Stimulated activated CD8-positive, alpha-beta memory T cell treated with anti-CD3 and anti-CD28 coated beads, Interleukin-12 subunit alpha, Interleukin-12 subunit beta, amount 100 ng/mL, for 4 hours (primary cell): Measurements from ENCODE around the gene AKAP10.
"Not testable (repeated sequence)": the region's sequence is repeated elsewhere in the genome, so short reads cannot be mapped to it uniquely, and the experiment has no call there.

Source experiments
- DNase-seq: peaks from one replicate; pipeline ENCODE4 v3.0.0-alpha.2; 2020; ENCODE audit warnings: low read depth

The AKAP10 gene, protein sequence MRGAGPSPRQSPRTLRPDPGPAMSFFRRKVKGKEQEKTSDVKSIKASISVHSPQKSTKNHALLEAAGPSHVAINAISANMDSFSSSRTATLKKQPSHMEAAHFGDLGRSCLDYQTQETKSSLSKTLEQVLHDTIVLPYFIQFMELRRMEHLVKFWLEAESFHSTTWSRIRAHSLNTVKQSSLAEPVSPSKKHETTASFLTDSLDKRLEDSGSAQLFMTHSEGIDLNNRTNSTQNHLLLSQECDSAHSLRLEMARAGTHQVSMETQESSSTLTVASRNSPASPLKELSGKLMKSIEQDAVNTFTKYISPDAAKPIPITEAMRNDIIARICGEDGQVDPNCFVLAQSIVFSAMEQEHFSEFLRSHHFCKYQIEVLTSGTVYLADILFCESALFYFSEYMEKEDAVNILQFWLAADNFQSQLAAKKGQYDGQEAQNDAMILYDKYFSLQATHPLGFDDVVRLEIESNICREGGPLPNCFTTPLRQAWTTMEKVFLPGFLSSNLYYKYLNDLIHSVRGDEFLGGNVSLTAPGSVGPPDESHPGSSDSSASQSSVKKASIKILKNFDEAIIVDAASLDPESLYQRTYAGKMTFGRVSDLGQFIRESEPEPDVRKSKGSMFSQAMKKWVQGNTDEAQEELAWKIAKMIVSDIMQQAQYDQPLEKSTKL

DNA sequence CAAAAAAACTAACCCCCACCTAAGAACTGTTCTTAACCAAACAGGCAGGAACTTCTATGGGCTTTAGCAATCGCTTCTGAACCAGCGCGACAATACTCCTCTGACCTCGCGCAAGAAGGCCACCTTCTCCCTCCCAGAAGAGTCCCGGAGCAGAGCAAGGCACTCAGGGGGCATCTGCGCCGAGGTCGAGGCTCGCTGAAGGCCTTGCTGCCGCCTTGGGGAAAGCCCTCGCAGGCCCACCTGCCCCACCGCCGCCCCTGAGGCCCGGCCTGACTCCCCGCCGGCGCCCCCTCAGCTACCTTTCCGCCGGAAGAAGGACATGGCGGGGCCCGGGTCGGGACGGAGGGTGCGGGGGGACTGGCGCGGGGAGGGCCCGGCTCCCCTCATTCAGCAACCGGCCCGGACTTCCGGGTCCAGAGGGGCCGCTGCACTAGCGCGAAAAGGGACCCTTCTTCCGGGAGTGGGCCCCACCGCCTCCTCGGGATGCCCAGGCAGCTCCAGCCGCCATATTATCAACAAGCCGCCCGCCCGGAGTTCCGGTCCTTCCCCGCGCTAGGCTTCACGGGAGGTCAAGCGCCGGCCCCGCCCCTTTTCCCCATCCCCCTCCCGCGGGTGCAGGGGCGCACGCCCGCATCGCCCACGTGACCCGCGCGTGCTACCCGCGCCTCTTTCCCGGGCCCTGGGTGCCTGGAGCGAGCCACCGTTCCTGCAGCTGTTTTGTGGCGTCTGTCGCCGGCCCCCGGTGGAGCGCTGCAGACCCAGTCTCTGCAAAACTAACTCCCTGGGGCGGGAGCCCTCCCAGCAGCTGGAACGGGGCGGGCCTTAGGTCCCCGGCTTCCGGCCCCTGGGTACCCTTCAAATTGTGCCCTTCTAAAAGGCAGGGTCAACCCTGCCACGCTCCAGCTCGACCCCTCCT, at the start of gene AKAP10:
AKAP10 (minus strand) TSS at position 536 of the 916 bp plus-strand sequence; CDS start at position 387, 149 bp downstream.
- peak; percentile 89 for DNase-seq

DNA sequence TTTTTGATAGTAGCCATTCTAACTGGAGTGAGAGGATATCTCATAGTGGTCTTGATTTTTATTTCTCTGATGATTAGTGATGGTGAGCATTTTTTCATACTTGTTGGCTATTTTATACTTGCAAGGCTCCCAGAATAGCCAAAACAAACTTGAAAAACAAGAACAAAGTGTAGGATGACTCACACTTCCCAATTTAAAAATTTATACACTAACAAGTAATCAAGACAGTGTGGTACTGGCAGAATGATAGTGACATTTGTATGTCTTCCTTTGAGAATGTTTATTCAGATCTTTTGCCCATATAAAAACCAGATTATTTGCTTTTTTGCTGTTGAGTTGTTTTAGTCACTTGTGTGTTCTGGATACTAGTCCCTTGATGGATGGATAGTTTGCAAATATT, 49.3 kb upstream of the AKAP10 start:
- no peak for DNase-seq

DNA sequence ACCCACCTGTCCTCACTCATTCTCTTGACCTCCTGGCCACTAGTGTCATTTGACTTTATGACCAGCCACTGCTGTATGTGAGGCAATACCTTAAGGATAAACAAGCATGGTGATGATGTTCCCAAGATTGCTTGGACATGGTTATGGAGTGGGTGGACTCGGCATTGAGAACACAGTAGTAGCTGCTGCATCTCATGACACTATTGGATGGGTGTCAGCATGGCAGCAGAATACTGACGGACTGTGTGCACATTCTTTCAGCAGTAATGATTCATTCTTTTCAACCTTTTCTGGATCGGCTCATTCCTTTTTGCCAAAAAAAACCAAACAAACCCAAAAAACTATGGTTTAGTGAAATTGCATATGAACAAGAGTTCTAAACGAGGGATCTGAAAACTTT, 45.1 kb upstream of the AKAP10 start:
- DNase-seq = no peak

DNA sequence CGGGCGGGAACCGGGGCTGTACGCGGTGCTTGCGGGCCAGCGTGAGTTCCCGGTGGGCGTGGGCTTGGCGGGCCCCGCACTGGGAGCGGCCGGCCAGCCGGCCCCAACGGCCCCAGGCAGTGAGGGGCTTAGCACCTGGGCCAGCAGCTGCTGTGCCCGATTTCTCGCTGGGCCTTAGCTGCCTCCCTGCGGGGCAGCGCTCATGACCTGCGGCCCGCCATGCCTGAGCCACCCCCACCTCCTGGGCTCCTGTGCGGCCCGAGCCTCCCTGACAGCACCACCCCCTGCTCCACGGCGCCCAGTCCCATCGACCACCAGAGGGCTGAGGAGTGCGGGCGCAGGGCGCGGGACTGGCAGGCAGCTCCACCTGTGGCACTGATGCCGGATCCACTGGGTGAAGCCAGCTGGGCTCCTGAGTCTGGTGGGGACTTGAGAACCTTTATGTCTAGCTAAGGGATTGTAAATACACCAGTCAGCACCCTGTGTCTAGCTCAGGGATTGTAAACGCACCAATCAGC, 38.9 kb upstream of the AKAP10 start:
- DNase-seq = not testable (repeated sequence)

DNA sequence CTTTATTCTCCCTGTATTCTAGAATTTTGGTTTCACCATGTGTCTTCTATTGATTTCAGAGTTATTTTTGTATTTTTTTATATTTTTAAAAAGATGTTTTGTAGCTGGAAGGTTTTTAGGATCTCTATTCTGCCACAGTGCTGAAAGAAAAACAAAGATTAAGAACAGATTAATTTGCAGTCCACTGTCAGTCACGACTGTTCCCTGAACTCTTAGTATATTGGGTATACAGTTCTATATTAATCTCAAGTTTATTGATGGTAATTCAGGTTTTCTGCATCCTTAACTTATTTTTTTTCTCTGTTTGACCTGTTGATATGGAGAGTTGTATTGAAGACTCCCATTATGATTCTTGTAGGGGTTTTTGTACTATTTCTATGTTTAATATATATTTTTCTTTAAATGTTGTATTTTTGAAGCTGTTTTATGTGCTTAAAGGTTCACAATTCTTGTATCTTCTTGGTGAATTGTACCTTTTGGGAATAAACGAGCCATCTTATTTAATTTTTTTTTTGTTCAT, 34.4 kb upstream of the AKAP10 start:
- DNase-seq = no peak

DNA sequence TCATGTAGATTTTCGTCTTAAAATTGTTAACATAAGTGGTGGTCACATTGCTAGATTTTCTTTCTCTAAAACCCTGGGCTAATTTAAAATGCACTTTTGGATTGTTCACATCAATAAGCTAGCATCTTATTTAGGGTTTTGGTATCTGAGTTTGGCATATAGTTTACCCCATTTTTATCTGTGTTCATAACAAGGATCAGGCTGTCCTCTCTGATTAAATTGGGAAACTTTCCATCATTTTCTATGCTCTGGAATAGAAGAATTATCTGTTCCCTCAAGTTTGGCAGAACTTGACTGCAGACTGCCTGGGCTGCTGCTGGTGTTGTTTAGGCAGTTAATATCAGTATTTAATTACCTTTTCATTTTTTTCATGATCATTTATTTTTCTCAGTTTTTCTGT, 33.3 kb upstream of the AKAP10 start:
- no peak for DNase-seq

DNA sequence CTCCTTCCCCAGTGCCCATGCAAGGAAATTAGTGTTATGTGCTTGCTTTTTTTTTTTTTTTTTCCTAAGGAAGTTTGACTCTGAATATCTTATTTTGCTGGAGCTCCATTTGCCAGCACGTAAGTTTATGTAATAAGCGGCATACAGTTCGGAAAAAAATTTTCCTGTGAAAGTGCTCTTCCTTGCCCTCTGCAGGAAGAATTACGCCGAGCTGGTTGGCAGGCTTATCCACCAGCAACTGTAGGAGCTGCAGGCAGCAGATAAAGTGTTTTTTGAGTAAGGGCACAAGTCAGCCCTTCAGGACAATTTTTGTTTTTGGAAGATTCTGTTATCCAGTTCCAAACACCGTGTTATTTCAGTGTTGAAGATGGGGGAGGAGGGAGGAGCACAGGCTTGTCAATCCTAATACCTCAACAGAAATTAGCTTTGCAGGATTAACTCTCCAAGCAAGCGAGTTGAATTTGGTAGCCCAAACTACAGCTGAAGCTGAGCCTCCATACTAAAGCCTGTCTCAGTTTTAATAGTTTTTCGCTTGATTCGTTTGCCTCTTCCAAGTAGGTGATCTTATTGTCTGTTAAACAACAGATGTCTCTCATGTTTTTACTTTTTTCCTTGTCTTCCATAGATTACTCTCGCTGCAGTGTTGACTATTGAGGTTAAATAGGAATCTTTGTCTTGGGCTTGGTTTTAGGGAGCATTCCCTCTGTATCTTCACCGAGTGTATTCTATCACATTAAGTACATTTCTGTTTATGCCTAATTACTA, 32.7 kb upstream of the AKAP10 start:
- no peak for DNase-seq

DNA sequence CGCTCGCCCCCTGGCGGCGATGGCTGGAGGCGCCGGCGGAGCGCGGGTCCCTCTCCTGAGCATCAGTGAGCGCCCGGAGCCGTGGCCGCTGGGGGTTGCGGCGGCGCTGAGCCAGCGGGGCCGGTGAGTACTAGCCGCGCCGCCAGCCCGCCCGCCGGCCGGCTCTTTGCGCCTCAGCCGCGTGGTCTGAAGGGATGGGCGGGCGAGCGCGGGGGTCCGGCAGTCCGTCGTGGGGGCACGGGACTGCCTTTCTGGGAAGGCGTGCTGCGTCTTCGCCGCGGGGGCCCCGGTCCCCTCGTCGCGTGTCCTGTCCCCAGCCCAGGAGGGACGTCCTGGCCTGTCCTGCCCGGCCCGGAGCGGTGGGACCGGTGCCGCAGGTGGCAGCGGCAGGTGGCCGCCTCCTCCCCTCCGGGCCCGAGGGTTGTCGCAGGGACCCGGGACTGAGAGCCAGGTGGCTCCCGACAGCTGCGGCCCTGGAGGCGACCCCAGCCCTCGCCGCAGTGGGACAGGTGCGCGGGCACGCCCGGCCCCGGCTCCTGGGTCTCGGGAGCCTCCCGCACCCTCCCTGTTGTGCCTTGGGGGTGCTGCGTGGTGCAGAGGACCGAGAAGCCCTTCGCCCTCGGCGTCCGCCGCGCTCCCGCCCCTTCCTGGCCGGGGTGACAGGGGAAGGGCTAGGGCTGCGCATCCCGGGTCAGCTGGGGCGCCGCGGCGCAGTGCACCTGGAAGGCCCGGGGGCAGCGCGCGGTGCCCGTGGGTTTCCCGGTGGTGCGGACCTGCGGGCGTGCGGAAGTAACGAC, 31.9 kb upstream of the AKAP10 start, which contains the start of gene SPECC1:
SPECC1 (plus strand) TSS at position 58 of the 797 bp plus-strand sequence. CDS start 87,293 bp downstream, outside the sequence.
- DNase-seq = peak; percentile 79

DNA sequence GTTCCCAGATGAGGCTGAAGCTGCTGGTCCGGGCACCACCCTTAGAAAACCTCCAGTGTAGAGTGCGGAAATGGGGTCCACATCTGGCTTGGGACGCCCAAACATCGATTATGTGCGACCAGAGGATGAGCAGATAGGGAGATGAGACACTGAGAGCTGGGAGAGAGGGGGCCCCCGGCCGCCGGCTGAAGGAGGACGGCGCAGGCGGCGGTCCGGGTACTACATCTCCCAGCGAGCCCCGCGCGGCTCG, 31.3 kb upstream of the AKAP10 start:
- no peak for DNase-seq

DNA sequence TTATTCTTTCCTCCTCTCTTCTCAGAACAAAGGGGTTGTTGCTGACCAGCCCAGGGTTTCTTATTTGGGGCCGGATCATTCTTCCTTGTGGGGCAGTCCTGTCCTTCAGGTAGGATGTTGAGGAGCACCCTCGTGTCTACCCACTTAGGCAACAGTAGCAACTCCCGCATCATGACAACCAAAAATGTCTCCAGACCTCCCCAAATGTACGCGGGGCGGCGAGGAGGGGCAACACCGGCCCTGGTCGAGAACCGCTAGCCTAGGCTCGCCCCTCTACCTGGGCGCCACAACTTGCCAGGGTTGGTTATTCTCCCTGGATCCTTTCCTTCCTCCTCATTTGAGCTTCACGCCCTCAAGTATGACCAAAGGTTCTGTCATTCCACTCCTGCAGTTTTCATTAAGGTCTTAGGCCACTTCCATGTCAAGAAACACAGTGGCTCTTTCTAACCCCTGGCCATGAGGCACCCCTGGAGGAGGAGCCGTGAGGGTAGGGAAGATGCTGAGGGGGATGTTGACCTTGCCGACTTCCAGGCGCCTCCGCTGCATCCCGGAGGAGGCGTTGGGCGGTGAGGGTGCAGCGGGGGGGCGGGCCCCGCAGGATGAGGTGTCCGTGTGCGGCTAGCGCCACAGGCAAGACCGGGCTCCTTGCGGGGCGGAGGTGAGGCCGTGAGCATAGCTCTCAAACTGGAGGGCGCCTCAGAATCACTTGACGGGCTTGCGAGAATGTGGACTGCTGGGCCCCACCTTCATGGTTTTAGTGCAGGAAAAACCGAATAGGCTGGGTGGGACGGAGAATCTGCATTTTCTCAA, 30.8 kb upstream of the AKAP10 start:
- no peak for DNase-seq

DNA sequence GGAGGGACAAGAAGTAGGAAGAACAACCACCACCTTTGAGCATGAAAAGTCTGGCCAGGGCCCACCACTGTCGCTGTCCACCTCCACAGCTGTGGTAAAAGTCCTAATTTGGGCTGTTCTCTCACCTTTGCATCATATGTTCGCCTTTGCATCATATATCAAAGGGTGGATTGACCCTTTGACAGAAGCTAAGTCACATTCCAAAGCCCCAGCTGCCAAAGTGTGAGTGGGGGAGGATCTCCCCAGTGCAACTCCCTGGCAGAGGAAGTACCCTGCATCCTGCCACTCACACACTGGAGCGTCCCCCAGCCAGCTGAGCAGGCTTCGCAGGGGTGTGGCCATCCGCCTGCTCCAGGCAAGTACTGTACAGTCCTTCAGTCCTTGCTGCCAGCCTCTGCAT, 18.9 kb upstream of the AKAP10 start:
- no peak for DNase-seq

DNA sequence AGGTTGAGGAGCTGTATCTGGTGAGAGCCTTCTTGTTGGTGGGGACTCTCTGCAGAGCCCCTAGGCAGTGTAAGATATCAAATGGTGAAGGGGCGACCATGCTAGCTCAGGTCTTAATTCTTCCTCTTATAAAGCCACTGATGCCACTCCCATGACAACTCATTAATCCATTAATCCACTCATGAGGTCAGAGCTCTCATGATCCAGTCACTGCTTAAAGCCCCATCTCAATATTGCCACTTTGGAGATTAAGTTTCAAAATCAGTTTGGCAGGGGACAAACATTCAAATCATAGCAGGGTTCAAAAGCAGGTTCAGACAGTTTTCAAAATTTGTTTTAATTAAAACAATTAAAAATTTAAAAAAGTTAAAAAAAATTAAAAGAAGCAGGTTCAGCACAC, 18.5 kb upstream of the AKAP10 start:
- no peak for DNase-seq

DNA sequence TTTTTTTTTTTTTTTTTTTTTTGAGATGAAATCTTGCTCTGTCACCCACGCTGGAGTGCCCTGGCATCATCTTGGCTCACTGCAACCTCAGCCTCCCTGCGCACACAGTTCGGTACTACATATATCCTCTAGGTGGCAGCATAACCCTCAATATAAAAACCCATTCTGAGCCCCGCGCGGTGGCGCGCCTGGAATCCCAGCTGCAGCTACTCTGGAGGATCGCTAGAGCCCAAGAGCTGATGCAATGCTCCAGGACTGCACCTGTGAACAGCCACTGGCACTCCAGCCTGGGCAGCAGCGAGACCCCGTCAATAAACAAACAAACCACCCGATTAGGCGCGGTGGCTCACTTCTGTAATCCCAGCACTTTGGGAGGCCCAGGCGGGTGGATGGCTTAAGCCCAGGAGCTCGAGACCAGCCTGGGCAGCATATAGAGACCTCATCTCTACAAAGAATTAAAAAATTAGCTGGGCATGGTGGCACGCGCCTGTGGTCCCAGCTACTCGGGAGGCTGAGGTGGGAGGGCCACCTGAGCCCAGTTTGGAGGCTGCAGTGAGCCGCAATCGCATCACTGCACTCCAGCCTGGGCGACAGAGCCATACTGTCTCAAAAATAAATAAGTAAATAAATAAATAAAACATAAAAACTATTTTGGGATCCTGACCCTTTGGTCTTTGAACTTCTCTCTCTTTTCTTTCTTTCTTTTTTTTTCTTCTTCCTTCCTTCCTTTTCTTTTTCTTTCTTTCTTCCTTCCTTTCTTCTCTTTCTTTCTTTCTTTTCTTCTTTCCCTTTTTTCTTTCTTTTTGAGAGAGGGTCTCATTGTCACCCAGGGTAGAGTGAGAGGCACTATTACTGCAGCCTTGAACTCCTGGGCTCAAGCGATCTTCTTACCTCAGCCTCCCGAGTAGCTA, 15.4 kb upstream of the AKAP10 start:
- DNase-seq = peak; percentile 49

DNA sequence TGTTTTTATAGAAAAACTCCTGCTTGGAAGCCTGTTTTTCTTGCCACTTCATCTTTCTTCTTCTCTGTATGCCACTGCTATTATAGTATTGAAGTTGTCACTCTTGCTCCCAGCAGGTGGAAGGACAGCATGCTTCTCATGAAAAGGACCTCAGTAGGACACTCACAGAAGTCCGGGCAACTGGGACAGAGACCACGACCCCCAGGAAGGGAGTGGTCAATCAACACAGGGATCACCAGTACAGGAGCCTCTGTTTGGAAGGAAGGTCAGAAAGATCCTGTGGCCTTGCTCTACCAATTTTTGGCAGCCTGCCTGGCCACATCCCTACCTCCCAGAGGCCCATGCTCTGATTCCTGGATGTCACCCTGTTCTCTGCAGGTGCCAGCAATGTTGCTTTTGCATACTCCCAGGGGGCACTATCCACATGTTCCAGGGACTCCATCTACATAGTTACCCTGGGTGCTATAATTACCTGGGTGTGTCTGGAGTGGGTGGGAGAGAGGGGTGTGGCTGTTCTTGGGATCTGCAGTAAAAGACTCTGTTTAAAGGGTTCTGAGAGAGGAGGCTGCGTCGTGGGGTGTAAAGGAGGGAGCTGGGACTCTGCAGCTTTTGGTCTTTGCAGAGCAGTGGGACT, 13.7 kb upstream of the AKAP10 start:
- DNase-seq = no peak

DNA sequence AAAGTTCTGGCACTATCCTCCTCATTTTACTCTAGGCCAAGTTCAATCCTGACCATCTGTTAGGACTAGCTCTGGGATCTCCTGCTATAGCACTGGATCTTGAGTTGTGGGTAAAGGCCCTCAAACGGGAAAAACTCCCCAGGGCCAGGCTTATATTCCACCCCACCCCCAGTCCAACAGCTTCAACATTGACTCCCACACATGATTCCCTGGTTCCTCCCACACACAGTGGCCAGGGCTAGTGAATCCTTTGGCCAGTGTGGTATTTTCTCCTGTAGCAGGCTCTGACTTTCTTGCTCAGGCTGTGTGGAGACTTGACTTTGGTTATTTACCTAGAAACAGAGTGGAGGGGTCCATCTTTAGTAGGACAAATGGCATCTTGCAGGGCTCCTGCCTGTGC, 10.3 kb upstream of the AKAP10 start:
- DNase-seq = no peak

DNA sequence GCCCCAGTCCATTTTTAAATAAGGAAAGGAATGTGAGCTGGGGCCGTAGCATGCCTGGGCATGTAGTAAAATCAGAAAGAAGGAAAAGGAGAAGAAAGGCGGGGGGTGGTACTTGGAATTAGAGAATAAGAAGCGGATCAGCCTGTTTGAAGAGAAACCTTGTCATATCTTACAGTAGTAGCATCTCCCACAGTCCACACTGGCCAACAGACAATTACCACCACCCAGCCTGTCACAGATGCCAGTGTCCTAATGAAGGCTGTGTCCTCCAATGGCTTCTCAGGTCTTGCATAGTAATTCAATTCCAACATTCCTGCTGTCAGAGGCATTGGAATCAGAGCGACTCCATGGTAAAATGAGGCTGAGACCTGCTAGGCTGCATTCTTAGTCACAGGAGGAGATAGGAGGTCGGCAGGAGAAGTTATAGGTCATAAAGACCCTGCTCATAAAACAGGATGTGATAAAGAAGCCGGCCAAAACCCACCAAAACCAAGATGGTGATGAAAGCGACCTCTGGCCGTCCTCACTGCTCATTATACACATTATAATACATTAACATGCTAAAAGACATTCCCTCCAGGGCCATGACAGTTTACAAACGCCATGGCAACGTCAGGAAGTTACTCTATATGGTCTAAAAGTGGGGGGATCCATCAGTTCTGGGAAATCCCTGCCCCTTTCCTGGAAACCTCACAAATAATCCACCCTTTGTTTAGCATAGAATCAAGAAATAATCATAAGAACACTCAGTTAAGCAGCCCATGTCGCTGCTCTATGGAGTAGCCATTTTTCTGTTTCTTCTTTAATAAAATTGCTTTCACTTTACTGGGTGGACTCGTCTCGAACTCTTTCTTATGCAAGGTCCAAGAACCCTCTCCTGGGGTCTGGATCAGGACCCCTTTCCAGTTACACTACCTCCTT, 9.6 kb upstream of the AKAP10 start:
- no peak for DNase-seq
